PC-9 (cell line): Measurements from ENCODE around the gene TRIP6.

Experiments
- EZH2 ChIP-seq: fragments of 200-600 bp; sonication (generic); IDR thresholded peaks from 2 replicates; pipeline ENCODE4 v1.8.0; 2017; ENCODE audit warnings: antibody characterized with exemption, low read depth
- TF ChIP-seq, protein P1 (sequence below): fragments of 200-600 bp; sonication (generic); conservative IDR thresholded peaks from 2 replicates; pipeline ENCODE4 v1.6.1; 2017; ENCODE audit warnings: mixed run types, antibody characterized with exemption, mild to moderate bottlenecking, moderate library complexity

DNA sequence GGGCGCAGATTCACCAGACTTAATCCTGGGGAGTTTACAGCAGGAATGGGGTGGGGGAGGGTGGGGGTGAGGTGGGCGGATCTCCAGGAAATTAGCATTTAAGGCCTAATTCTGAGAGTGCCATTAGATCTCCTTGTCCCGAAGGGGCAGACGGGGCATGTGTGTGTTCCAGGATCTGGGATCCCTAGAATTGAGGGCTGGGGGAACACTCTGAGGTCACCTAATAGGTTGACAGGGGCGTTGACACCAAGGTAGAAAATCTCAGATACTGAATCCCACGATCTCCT lies 30.4 kb upstream of the TRIP6 start:
- TF ChIP-seq, protein P1, sequence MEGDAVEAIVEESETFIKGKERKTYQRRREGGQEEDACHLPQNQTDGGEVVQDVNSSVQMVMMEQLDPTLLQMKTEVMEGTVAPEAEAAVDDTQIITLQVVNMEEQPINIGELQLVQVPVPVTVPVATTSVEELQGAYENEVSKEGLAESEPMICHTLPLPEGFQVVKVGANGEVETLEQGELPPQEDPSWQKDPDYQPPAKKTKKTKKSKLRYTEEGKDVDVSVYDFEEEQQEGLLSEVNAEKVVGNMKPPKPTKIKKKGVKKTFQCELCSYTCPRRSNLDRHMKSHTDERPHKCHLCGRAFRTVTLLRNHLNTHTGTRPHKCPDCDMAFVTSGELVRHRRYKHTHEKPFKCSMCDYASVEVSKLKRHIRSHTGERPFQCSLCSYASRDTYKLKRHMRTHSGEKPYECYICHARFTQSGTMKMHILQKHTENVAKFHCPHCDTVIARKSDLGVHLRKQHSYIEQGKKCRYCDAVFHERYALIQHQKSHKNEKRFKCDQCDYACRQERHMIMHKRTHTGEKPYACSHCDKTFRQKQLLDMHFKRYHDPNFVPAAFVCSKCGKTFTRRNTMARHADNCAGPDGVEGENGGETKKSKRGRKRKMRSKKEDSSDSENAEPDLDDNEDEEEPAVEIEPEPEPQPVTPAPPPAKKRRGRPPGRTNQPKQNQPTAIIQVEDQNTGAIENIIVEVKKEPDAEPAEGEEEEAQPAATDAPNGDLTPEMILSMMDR = no peak
- no peak for TF ChIP-seq EZH2
